Activated CD8-positive, alpha-beta memory T cell treated with anti-CD3 and anti-CD28 coated beads, Interleukin-2, amount 10 ng/mL, durations not matched to agents 7 days and 5 days (primary cell): ENCODE results near the gene ZNF423. TPM values are rescaled to one million over a fixed set of nuclear protein-coding genes. Genes with fewer than 3 reads are reported as not detected.

ENCODE experiments used
- ATAC-seq: fragments of 150-1000 bp; cut with Tn5 transposase; one replicate; pipeline ENCODE4 v1.10.0; 2021; ENCODE audit warnings: moderate library complexity
- CTCF ChIA-PET: fragments of 350-600 bp; sonication (Branson Sonifier 250); formaldehyde crosslinking; loops from one replicate; lab custom pipeline; 2021; ENCODE audit warnings: antibody characterized with exemption; lab: Charles Lee
- DNase-seq: peaks from one replicate; pipeline ENCODE4 v3.0.0-alpha.2; 2020
- H3K27ac Mint-ChIP-seq: one replicate; pipeline ENCODE4 v1.8.0; 2021; ENCODE audit warnings: mild to moderate bottlenecking, mixed read lengths
- H3K27me3 Mint-ChIP-seq: one replicate; pipeline ENCODE4 v1.8.0; 2021; ENCODE audit warnings: mixed read lengths
- H3K36me3 Mint-ChIP-seq: one replicate; pipeline ENCODE4 v1.8.0; 2021; ENCODE audit warnings: mild to moderate bottlenecking, mixed read lengths
- H3K4me1 Mint-ChIP-seq: one replicate; pipeline ENCODE4 v1.8.0; 2021; ENCODE audit warnings: mixed read lengths
- H3K4me3 Mint-ChIP-seq: one replicate; pipeline ENCODE4 v1.8.0; 2021; ENCODE audit warnings: mild to moderate bottlenecking, moderate library complexity, mixed read lengths
- H3K9me3 Mint-ChIP-seq: one replicate; pipeline ENCODE4 v1.8.0; 2022; ENCODE audit warnings: low read depth, mixed read lengths
- total RNA-seq, 2 experiments: library from RNA; stranded (reverse); gene quantifications; one replicate each; pipeline ENCODE4 v1.2.3, GENCODE V29; 2021

Gene ZNF423
- total RNA-seq, 2 experiments from 2014 or later, result not detected

DNA sequence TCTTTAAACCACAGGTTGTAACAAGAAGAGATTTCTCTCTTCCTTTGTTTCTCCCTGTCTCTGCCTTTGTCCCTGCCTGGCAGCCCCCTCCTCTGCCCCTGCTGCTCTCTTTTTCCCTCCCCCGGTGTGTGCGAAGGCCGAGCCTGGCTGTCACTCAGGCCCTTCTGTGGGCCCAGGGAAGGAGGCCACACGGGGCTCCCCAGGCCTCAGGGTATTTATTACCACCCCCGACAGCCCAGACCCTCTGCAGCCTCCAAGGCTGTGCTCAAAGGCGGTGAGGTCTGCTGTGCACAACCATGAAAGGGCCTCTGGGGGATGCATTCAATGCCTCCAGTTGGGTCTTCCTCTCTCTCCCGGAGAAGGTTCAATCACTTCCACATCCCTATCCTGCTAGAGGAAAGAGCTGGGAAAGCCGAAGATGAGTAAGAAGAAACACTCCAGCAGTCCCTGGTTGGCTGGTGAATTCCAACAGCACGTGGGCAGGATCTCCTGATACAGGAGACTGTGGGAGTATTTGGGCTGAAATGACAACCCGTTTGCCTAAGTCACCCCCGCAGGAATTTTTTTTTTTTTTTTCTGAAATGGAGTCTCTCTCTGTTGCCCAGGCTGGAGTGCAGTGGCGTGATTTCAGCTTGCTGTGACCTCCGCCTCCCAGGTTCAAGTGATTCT is 34.2 kb downstream of the ZNF423 start:
- no peaks in the 10 kb centered on the region for H3K36me3 Mint-ChIP-seq
- CTCF ChIA-PET, result no interaction called here
- DNase-seq (no peak), ATAC-seq (no peak)
- H3K4me3 Mint-ChIP-seq, result no peak overlapping the region
- H3K9me3 Mint-ChIP-seq, result no peaks in the 10 kb centered on the region
- no peak overlapping the region for H3K27ac Mint-ChIP-seq
- no peaks in the 10 kb centered on the region for H3K27me3 Mint-ChIP-seq
- H3K4me1 Mint-ChIP-seq, result no peaks in the 10 kb centered on the region

DNA sequence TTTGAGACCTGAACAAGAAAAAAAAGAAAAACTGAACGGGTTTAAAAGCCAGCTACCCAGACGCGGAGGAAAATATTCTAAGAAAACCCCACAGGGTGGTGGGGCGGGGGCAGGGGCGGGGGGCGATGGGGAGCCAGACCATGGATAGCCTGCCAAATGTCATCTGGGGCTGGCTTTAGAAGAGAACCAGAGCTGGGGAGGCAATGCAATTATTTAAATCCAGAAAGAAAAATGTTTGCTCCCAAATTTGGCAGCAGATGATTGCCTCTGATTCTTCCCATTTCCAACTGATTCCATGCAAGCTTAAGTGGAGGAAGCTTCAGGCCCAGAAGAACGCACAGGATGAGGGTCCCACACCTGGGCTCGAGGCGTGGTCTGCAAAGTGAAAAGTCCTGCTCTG is 34.8 kb downstream of the ZNF423 start:
- H3K9me3 Mint-ChIP-seq, result no peaks in the 10 kb centered on the region
- H3K36me3 Mint-ChIP-seq, result no peaks in the 10 kb centered on the region
- CTCF ChIA-PET, result no interaction called here
- no peak overlapping the region for H3K27ac Mint-ChIP-seq
- no peak for DNase-seq
- H3K27me3 Mint-ChIP-seq, result no peaks in the 10 kb centered on the region
- H3K4me3 Mint-ChIP-seq, result no peak overlapping the region
- no peaks in the 10 kb centered on the region for H3K4me1 Mint-ChIP-seq
- ATAC-seq, result no peak

DNA sequence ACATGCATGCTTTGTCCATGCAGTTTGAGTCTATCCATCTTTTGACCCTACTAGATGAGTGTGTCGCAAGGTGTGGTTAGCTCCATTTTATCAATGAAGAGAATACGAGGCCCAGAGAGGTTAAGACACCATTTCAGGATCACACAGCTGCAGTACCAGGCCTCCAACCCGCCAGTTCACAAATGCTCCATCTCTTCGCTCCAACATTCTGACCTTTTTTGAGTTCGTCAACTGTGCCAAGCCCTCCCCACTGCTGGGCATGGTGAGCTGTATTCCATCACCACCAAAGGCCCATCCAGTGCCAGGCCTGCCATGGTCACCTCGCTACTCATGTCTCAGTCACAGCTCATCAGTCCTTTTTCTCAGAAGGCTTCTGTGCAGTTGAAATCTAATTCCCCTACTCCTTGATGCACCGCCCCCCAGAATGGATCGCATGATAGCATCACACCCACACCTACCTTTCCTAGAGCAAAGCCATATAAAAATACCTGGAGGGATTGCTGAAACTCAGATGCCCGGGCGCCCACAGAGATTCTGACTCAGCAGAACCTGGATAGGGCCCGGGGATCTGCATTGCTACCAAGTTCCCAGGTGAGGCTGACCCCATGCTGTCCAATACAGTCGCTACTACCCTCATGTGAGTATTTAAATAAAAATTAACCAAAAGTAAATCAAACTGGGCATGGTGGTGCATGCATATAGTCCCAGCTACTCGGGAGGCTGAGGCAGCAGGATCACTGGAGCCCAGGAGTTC is 38.0 kb downstream of the ZNF423 start:
- DNase-seq (no peak), ATAC-seq (no peak)
- Mint-ChIP-seq H3K4me1 (no peaks in the 10 kb centered on the region), H3K9me3 (no peaks in the 10 kb centered on the region), H3K36me3 (no peaks in the 10 kb centered on the region), H3K27ac (no peak overlapping the region), H3K27me3 (no peaks in the 10 kb centered on the region), H3K4me3 (no peak overlapping the region)
- CTCF ChIA-PET, result no interaction called here

DNA sequence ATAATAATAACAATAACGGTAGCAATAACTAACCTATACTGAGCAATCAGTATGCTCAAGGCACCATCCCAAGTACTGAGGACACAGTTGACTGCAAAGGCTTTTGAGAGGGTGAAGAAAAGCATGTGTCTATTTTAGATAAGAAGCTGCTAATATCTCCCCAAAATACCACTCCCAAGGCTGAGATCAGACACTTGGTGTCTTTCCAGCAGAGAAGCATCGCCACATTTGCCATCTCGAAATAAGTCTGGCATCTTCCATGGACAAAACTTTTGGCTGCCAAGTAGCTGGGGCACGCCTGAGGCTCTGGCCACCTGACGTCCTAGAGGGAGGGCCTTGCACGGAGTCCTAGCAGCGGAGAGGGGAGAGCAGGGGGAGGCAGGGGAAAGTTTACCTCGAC is 39.0 kb downstream of the ZNF423 start:
- no peaks in the 10 kb centered on the region for H3K36me3 Mint-ChIP-seq
- H3K27ac Mint-ChIP-seq, result no peak overlapping the region
- no peak overlapping the region for H3K4me3 Mint-ChIP-seq
- CTCF ChIA-PET, result no interaction called here
- H3K9me3 Mint-ChIP-seq, result no peaks in the 10 kb centered on the region
- H3K27me3 Mint-ChIP-seq, result no peaks in the 10 kb centered on the region
- DNase-seq (no peak), ATAC-seq (no peak)
- H3K4me1 Mint-ChIP-seq, result no peaks in the 10 kb centered on the region

DNA sequence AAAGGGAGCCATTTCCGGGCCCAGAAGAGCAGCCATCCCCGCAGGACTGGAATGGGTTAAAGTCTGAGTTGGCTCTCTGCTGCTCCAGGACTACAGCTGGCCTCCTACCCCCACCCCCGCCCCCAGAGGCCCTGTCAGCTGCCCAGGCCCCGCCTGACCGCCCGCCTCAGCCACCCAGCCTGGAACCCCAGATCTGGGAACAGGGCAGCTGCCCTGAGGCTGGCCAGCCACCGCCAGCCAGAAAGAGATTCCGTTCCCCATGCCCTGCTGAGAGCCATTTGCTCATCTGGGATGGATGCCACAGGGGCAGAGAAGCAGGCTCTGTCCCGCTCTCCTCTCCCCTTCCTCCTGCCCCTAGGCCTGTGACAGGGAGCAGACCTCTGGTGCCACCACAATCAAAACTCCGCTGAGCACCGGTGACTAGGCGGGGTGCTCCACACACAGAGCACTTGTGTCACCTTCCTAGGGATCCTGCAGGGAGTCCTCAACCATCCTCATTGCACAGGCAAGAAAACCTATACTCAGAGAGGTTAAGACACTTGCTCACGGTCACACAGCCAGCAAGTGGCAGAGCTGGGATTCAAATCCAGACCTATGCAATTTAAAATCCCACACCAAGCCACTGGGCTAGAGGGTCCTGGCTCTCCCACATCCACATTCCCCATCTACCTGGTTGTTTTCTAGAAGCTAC is 44.1 kb downstream of the ZNF423 start:
- no peaks in the 10 kb centered on the region for H3K9me3 Mint-ChIP-seq
- CTCF ChIA-PET, result no interaction called here
- H3K27me3 Mint-ChIP-seq, result no peaks in the 10 kb centered on the region
- no peak overlapping the region for H3K27ac Mint-ChIP-seq
- H3K4me3 Mint-ChIP-seq, result no peak overlapping the region
- H3K36me3 Mint-ChIP-seq, result no peaks in the 10 kb centered on the region
- DNase-seq (no peak), ATAC-seq (no peak)
- H3K4me1 Mint-ChIP-seq, result no peaks in the 10 kb centered on the region

DNA sequence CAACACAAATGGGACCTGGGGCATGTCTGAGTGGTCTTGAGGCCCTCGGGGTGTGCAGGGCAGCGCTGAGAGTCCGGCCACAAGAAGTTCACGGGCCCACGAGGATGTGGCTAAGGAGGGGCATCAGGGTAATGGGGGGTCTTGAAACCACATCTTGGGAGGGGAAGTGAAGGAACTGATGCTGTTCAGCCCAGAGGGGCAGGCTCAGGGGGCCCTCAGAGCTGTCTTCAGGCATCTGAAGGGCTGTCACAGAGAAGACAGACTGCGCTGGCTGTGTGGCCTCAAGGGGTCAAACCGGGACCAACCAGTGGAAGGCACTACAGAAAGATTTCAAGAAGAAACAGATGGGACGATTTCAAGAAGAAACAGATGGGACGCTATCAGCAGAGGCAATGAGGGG is 45.1 kb downstream of the ZNF423 start:
- ATAC-seq (no peak), DNase-seq (no peak)
- Mint-ChIP-seq H3K4me1 (no peaks in the 10 kb centered on the region), H3K27me3 (peaks cover 2% of the 10 kb centered on the region), H3K4me3 (no peak overlapping the region), H3K36me3 (no peaks in the 10 kb centered on the region), H3K27ac (no peak overlapping the region), H3K9me3 (no peaks in the 10 kb centered on the region)
- CTCF ChIA-PET, result no interaction called here

DNA sequence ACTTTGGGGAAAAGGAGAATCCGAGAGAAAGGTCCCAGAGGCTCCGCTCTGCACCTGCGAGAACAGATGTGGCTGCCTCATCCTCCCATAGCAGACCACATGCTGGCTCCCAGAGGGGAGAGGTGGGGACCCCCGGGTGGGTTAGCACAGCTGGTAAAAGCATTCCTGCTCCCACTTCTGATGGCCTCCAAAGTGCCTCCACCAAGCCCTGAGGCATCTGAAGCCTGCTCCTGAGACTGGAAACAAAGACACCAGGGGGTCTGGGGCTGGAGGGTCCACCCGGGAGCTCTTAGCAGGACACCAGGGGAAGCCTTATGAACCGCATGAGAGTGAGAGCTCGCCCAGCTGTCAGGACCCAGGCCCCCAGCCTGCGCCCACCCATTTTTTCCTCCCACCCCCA is 46.4 kb downstream of the ZNF423 start:
- no peak for DNase-seq
- H3K9me3 Mint-ChIP-seq, result no peaks in the 10 kb centered on the region
- no peak for ATAC-seq
- no peak overlapping the region for H3K27ac Mint-ChIP-seq
- CTCF ChIA-PET, result no interaction called here
- H3K27me3 Mint-ChIP-seq, result peaks cover 2% of the 10 kb centered on the region
- H3K36me3 Mint-ChIP-seq, result no peaks in the 10 kb centered on the region
- H3K4me3 Mint-ChIP-seq, result no peak overlapping the region
- no peaks in the 10 kb centered on the region for H3K4me1 Mint-ChIP-seq

DNA sequence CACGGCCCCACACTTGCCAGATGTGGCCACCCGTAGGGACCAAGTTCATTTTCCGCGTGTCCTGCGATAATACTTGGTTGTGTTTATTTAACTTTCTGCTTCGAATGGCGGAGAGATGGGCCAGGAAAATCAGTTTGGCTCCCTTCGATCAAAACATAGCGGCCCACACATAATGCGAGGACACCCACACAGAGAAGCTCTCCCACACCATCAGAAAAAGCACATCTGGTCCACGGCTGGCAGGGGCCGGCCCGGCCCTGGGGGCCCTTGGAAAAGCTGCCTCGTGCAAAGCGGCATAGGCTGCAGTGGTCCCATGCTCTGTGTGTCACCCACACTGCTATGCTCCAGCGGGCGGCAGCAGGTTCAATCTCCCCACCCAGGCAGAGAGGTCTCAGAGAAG is 46.9 kb downstream of the ZNF423 start:
- CTCF ChIA-PET, result no interaction called here

DNA sequence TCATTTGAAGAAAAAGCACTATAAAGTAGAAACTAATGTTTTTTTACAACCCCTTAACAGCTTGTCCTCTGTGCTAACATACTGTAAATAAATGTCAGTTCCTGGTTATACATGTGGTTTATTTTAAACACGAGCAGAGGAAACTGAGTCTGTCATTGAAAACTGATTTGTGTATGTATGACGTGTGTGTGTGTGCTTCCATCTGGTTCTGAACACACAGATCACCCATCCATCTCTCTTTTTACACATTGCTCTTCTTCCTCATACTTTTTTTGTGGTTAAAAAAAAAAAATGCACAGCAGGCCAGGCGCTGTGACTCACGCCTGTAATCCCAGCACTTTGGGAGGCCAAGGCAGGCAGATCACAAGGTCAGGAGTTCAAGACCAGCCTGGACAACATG is 49.5 kb downstream of the ZNF423 start:
- CTCF ChIA-PET, result no interaction called here
- H3K36me3 Mint-ChIP-seq, result no peaks in the 10 kb centered on the region
- peaks cover 2% of the 10 kb centered on the region for H3K27me3 Mint-ChIP-seq
- no peak for DNase-seq
- ATAC-seq, result no peak
- H3K9me3 Mint-ChIP-seq, result no peaks in the 10 kb centered on the region
- H3K4me1 Mint-ChIP-seq, result no peaks in the 10 kb centered on the region
- no peak overlapping the region for H3K4me3 Mint-ChIP-seq
- H3K27ac Mint-ChIP-seq, result no peak overlapping the region

More for the DNA sequence above, 46.9 kb downstream of the ZNF423 start:
- ATAC-seq (no peak), DNase-seq (no peak)
- no peak overlapping the region for H3K4me3 Mint-ChIP-seq
- no peak overlapping the region for H3K27ac Mint-ChIP-seq
- H3K36me3 Mint-ChIP-seq, result no peaks in the 10 kb centered on the region
- H3K9me3 Mint-ChIP-seq, result no peaks in the 10 kb centered on the region
- H3K27me3 Mint-ChIP-seq, result peaks cover 2% of the 10 kb centered on the region
- H3K4me1 Mint-ChIP-seq, result no peaks in the 10 kb centered on the region

DNA sequence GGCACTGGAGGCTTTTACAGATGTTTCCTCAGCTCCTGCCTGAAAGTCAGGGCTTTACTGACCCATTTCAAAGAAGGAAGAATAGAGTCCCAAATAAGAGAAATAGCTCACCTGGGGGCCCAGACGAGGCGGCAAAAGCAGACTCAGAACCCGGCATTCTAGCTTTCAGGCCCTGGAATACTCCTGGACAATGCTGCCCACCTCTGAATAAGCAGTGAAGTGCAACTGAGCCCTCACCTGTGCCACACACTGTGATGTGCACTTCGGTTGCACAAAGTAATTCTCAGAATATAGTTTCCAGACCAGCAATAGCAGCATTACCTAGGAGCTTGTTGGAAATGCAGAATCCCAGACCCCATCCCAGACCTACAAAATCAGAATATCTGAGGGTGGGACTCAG is 54.6 kb downstream of the ZNF423 start:
- DNase-seq (no peak), ATAC-seq (no peak)
- no peak overlapping the region for H3K27ac Mint-ChIP-seq
- peaks cover 3% of the 10 kb centered on the region for H3K27me3 Mint-ChIP-seq
- no peaks in the 10 kb centered on the region for H3K4me1 Mint-ChIP-seq
- CTCF ChIA-PET, result no interaction called here
- H3K36me3 Mint-ChIP-seq, result no peaks in the 10 kb centered on the region
- H3K4me3 Mint-ChIP-seq, result no peak overlapping the region
- no peaks in the 10 kb centered on the region for H3K9me3 Mint-ChIP-seq

DNA sequence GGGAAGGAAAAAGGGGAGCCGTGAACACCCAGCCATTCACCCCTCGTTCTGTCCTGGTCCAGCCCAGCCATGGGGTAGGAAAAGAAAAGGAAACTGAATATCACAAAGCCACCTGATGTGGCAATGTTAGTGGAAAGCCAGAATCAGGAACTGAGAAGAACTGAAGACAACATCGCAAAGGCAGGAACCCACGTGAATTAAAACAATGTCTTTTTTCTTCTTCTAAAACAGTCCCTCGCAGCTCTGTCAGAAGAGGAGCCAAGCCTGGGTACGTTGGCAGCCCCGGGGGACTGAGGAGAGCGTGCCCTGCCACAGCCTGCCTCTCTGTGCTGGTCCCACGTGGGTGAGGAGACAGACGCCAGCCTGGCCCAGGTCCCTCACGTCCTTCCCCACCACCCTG is 55.0 kb downstream of the ZNF423 start:
- H3K9me3 Mint-ChIP-seq, result no peaks in the 10 kb centered on the region
- no peak overlapping the region for H3K4me3 Mint-ChIP-seq
- CTCF ChIA-PET, result no interaction called here
- no peaks in the 10 kb centered on the region for H3K4me1 Mint-ChIP-seq
- H3K27me3 Mint-ChIP-seq, result peaks cover 3% of the 10 kb centered on the region
- ATAC-seq, result no peak
- no peaks in the 10 kb centered on the region for H3K36me3 Mint-ChIP-seq
- DNase-seq, result no peak
- no peak overlapping the region for H3K27ac Mint-ChIP-seq

DNA sequence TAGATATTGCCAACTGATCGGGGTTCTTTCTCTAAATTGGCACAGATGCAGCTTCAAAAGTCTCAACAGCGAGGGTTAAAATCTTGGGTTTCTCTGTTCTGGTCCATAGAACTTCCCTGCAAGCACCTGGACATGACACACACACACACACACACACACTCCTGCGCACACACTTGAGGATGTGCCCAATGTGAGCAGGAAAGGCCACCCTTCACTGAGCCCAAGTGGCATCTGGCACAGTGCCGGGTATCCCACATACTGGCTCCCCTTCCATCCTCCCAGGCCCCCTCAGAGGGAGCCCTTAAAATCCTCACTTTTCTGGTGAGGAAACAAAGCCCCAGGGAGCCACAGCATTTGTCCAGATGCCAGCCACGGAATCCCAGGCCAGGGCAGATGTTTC is 55.5 kb downstream of the ZNF423 start:
- no peaks in the 10 kb centered on the region for H3K36me3 Mint-ChIP-seq
- no peak overlapping the region for H3K4me3 Mint-ChIP-seq
- no peak overlapping the region for H3K27ac Mint-ChIP-seq
- ATAC-seq, result no peak
- peaks cover 3% of the 10 kb centered on the region for H3K27me3 Mint-ChIP-seq
- H3K9me3 Mint-ChIP-seq, result no peaks in the 10 kb centered on the region
- CTCF ChIA-PET, result no interaction called here
- no peak for DNase-seq
- no peaks in the 10 kb centered on the region for H3K4me1 Mint-ChIP-seq

DNA sequence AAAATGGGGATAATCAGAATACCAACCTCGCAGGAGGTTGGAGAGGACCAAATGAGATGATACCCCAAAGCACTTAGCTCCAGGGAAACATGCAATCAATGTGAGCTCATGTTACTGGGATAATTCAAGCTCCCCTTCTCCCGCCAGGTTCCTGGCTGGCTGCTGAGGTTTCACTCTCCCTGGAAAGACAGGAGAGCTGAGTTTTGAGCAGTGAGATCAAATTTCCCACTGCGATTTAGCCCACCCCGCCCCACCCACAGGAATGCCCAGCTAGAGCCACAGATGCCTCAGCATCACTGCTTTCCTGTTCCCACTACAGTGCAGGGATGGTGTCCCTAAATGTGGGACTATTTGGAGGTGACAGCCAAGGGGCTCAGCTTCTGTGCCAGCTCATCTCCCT is 56.7 kb downstream of the ZNF423 start:
- Mint-ChIP-seq H3K27me3 (peaks cover 3% of the 10 kb centered on the region), H3K27ac (no peak overlapping the region), H3K4me1 (no peaks in the 10 kb centered on the region), H3K4me3 (no peak overlapping the region), H3K36me3 (no peaks in the 10 kb centered on the region), H3K9me3 (no peaks in the 10 kb centered on the region)
- CTCF ChIA-PET, result no interaction called here
- DNase-seq (no peak), ATAC-seq (no peak)

DNA sequence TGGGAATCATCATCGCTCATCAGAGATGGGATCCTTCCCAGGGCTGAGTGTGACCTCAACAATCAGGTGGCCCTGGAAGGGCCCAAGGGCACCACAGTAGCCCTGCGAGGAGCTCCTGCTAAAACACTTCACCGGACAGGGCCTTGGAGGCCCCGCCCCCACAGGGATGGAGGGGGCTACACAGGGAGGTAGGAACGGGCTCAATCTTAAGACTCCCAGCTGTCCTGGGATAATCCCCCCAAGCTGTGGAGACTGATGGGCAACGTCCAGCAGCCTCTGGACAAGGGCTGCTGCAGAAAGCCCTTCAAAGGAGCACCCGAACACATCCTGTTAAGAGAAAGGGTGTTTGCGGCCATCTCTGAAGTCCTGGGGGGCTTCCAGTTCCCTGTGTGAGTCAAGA is 60.4 kb downstream of the ZNF423 start:
- Mint-ChIP-seq H3K27ac (no peak overlapping the region), H3K27me3 (peaks cover 3% of the 10 kb centered on the region), H3K4me1 (no peaks in the 10 kb centered on the region), H3K9me3 (no peaks in the 10 kb centered on the region), H3K4me3 (no peak overlapping the region), H3K36me3 (no peaks in the 10 kb centered on the region)
- DNase-seq (no peak), ATAC-seq (no peak)
- CTCF ChIA-PET, result interaction anchor here (1.5 kb wide), 1 partner anchor 82 kb away, joined by 3 read pairs; no protein-coding TSS in a partner anchor
